ENCODE results near the gene FAM234B.
"Not testable (repeated sequence)": the region's sequence is repeated elsewhere in the genome, so short reads cannot be mapped to it uniquely, and the experiment has no call there.

FAM234B gene

DNA sequence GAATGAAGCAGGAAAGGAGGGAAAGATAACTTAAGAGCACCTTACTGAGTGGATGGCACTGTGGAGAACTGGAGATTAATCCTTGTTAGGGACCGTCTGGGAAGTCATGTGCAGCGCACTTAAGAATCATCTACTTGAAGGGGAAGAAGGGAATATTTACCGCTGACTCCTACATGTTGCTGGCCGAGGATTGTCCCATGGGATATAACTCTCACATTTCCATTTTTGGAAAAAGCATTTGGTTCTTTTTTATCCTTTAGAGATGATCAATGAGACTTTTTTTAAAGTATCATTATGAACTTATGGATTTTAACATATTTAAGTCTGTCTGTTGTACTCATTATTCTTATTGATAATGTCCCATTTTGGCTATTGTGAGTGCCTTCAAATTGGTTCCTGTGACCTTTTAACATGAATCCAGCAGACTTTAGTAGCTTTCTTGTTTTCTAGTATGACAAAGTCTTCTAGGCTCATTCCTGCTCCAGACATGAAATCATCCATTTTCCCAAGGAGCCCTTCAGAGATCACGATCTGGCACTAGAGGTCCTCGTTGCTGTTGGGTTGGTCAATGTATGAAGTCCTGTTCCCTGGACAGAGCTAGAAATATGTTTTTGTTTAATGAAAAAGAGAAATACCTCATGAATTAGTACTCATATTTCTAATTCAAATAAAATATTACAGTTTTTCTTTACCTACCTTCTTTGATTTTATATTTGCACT is 20.2 kb upstream of the FAM234B start:
- DNase-seq, result no peak

DNA sequence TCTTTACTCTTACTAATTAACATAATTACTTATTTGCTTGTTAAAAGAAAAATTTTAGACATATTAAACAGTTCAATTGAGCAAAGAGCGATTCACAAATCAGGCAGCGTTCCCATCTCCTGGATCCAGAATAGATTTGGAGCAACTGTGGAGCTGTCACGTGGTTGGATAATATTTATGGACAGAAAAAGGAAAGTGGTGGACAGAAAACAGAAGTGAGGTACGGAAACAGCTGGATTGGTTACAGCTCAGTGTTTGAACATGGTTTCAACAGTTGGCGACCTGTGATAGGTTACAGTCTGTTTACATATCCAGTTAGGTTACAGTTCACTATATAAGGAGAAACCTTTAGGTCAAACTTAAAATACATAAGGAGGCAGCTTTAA is 19.7 kb upstream of the FAM234B start:
- no peak for DNase-seq

DNA sequence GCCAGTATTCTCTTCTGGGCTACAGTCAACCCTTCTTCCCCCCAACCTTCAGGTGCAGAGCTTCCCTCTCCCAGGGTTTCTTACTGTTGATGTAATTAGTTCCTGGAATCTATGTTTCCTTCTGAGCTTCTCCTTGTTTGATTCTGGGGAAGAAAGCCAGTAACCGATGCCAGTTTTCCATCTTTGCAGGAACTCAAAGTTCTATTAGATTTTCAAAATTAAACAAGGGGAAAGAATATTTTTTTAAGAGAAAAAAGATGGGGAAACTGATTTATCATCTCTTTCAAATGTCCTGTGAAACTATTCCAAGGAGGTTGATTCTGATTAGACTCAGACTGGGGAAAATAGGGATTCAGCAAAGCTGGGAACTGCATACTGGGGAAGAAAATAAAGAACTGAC is 17.9 kb upstream of the FAM234B start:
- DNase-seq, result no peak

DNA sequence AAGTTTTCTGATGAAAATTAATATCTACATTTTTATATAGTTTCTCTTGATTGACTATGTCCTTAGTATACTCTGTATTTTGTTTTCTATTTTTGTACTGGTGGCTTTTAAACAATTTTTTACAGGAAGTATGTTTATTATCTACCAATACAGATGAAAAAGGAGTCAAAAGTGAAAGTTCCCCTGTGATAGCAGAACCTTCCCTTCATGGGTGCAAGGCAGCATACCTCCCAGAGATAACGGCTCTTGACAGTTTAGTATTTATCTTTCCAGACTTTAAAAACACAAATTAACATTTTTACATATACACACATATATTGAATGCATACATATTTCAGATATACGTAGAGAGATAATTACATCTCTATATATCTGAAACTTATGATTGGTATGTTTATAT is 17.1 kb upstream of the FAM234B start:
- no peak for DNase-seq

DNA sequence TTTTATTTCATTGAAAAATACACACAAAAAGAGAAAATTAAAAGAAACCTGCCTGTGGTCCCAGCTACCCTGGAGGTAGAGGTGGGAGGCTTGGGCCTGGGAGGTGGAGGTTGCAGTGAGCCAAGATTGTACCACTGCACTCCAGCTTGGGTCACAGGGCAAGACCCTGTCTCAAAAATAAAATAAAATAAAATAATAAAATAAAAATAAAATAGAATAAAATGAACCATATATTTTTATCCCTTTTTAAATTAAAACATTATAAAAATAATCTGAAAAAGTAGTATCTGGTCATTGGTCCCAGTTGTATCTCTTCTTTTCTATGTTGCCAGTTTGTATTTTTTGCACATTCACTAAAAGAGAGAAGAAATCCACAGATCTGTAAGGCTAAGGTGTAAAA is 16.7 kb upstream of the FAM234B start:
- DNase-seq, result no peak

DNA sequence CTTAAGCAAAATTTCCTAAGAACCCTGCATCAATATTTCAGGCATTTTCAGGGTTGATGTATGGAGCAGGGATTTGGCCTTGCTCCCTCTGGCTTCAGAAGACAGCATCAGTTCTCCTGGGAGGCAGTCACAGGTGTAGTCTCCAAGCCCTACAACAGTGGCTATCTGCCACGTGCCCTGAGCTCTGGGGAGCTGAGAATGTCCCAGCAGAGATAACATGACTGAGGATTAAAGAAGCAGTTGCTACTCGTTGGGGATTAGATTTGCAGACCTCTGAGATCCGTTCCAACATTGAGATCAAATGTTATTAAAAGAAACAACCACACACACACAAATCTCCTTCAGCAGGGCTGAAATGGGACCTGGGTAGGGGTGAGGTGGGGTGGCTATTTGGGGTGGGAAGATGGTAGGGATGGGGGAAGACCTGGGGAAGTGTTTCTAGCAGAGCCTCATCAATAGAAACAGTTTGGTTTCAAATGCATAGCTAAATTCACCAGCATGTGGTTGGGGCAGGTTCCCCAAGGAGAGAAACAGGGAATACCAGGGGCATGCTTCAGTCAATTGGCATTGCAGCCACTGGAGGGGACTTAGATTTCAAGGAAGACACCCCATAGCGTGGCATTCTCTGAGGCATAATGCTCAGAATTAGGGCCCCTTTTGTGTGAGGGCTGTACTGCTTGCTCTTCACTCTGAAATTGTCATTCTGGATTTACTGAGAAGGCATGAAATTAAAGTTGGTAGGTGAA is 15.2 kb upstream of the FAM234B start:
- DNase-seq, result no peak

DNA sequence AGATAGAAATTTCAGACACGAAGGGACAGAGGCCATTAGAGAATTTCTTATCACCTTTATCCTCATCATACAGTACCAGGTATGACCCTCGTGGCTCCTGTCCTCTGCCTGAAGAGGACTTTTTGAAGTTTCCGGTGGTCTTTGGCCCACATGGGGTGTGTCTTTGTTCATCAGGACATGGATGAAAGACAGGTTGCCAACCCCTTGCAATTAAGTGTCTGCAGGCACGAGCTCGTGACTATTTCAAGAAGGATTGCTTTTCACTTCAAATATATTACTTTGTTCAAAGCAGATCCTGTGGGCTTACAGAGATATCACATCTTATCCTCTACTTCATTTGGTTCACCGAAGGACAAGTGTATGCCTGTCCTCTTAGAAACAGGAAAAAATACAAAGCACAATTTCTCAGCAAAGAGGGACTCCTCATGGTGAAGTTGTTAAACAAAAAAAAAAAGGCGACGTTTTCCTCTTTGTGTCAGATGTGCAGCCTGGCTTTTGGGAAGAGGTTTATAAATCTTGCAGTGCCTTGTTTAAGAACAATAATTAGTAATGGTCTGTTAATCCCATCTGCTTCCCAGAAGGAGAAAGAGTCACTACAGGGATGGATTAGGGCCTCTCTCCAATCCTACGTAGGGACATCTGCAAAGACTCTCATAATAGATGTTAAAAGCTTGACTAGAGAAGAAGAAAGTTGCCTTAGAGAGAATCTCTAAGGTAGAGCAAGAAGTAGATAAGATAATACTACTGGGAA is 13.5 kb upstream of the FAM234B start:
- DNase-seq, result no peak

DNA sequence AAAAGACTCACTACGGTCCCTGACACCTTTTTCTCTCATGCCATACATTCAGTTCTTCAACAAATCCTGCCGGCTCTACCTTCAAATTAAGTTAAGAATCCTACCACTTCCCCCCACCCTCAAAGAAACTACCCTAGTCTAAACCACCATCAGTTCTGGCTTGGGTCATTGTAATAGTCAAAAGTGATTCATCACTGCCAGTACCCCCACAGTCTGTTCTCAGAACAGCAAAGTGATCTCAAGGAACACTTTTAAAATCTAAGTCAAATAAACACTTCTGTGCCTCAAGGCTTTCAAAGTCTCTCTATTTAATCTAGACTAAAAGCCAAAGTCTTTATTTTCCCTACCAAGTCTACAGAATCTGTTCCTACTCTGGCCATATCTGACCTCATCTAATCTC is 12.0 kb upstream of the FAM234B start:
- DNase-seq, result no peak

DNA sequence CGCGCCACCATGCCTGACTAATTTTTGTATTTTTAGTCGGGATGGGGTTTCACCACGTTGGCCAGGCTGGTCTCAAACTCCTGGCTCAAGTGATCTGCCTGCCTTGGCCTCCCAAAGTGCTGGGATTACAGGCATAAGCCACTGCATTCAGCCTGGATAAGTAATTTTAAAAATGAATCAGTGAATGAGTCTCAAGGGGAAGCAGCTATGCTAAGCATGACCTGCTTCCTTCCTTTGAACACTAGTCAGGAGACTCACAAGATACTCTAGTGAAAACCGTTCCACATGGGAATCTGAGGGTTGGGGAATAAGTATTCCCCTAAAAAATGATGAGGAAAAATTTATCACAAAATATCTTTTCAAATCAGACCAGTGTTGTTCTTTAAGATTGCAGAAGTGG is 10.7 kb upstream of the FAM234B start:
- DNase-seq, result no peak

DNA sequence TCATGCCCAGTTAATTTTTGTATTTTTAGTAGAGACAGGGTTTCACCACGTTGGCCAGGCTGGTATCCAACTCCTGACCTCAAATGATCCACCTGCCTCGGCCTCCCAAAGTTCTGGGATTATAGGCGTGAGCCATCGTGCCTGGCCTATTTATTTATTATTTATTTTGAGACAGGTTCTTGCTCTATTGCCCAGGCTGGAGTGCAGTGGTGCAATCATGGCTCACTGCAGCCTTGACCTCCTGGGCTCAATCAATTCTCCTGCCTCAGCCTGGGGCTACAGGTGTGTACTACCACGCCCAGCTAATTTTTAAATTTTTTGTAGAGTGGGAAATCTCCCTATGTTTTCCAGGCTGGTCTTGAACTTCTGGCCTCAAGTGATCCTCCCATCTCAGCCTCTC is 8.8 kb upstream of the FAM234B start:
- DNase-seq, result not testable (repeated sequence)

DNA sequence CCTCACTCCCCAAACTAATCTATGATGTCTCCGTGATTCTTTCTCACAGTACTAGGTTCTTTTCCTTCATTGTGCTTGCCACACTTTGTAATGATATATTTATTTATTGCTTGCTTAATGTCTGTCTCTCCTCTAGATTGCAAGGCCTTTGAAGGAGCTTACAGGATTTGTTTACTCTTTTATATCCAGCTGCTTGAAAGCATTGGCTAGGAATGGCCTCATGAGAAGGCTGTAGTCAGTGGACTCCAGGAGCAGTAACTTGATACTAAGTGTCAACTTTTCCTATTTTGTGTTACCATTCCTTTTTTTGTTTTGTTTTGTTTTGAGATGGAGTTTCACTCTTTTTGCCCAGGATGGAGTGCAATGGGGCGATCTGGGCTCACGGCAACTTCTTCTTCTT is 7.3 kb upstream of the FAM234B start:
- no peak for DNase-seq

DNA sequence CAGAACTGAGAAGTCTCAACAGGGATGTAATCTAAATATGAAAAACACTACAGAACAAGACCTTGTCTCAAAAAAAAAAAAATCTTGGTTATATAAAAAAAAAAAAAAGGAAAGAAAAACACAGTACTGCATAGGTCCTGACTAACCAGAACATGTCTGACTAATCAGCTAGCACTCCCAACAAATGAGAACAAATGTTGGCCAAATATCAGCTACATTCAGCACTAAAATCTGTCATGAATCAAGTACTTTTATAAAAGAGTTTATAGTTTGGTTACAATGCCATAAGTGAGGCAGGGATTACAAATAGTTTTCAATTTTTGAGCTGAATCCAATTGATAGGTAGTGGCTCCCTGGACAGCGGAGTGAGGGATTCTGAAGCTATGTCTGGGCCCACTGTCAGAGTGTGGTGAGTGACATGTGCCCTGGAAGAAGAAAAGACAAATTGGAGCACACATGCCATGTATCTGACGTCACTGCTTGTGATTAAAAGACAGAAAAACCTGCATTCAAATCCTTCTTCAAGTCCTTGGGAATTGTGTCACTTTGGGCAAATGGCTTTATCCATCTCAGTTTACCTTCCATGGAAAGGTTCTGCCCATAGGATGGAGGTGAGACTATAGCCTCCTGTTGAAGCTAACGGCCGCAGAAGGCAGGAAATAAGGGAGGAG is 5.6 kb upstream of the FAM234B start:
- no peak for DNase-seq

DNA sequence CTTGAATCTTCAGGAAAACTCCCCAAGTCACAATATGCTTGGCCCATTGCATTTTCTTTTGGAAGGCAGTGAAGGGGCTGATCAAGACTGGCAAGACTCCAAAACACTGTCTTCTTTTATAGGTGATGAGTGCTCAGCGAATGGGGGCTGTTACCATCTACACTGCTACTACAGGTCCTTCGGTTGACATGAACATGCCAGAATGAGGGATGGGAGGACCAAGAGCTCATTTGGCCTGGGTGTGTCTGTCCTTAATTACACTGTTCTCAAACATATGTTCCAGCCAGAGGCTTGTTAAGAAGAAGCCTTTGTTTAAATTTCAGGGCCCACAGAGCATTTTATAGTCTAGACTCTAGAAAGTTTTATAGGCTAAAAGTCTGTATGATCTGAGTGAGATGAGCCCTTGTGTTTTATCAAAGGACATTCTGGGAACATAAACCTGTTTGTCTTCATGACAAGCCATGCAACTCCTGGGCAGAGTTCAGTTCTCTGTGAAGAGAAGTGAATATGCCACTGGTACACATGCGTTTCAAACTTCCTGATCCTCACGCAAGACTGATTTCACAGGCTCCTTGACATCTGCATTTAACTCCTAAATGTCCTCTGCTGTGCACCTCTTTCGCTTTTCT is 4.7 kb upstream of the FAM234B start:
- no peak for DNase-seq

DNA sequence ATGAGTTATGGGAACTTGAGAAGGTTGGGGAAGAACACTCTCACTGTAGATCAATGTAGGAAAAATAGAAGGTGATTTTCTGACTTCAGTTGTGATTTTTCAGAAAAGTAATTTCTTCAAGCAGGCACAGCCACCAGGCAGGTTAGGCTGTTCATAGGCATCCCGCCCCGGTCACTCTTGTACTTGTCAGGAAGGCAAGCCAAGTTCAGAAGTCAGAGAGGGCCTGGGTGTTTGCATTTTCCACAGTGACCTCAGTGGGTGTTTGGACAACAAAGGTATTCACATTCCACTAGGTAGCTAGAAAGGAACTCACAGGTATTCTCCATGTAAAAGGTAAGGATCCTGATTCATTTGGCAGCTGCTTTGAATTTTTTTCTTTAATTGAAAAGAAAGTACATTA is 3.0 kb upstream of the FAM234B start:
- no peak for DNase-seq

DNA sequence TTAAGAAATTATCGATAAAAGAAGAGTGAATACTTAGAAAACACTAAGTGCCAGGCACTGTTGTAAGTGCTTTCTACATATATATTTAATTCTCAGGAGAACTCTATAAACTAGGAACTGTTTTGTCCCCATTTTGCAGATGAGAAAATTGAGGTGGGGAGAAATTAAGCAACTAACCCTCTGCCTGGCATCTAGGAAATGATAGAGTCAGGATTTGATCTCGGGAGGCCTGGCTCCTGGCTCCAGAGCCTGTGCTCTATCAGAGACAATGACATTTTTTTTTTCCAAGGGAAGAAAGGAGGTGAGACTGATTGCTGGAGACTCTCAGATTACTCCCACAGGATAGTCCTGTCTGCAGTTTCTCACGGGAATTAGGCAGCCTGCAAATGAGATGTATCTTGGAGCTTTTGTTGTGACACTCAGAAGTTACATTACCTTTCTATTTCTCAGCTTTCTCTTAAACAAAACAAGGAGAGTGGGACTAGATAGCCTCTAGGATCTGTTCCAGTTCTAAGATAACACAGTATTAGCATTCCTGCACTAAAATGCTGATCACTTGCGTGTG is 1.4 kb upstream of the FAM234B start:
- DNase-seq, result no peak

DNA sequence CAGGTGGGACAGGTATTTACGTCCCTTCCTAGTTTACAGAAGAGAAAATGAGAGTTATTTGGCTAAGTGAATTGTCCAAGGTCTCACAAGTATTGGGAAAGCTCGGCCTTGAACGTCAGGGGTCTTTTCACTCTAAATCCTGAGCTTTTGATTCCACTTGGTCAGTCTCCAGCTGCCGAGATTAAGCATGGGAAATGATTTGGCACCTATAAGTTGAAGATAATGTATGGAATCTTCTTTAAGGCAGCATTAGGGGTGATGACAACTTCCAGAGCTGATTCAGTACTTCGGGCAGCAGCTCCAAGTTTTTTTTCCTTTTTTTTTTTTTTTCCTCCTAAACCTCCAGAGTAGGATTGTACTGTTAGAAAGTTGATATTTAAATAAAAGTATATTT is 722 bp downstream of the FAM234B start:
- DNase-seq, result no peak

DNA sequence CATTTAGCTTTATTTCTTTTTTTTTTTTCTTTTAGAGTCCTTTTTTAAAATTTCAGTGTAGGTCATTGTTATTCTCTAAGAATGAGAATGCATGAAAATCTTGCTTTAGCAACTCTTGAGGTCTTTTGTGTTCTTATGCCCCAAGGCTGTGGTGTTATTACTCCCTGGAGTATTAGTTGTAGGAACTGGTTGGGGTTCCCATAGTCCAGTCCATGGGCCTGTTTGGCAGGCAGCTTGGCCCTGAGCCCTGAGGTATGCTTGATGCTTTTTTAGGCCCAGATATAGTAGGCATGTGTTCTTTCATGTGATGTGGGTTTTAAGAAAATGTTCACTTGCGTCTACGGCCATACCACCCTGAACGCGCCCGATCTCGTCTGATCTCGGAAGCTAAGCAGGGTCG is 1.6 kb downstream of the FAM234B start:
- no peak for DNase-seq

DNA sequence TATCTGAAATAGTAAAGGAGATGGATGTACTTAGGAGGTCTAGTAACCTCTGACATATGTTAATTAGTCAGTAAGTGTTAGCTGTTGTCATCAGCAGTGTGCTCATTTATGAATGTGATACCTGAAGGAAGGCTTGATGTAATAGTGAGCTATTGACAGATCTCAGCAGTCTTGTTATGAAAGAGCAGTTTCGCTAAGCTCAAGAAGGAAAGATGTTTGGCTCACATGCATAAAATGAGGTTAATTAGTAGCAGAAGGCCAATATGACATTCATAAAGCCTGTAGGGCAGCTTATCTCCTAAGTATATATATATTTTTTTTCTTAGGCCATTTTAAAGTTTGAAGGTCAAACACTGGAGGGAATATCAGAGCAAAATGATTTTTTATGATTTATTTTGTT is 2.8 kb downstream of the FAM234B start:
- DNase-seq, result no peak

DNA sequence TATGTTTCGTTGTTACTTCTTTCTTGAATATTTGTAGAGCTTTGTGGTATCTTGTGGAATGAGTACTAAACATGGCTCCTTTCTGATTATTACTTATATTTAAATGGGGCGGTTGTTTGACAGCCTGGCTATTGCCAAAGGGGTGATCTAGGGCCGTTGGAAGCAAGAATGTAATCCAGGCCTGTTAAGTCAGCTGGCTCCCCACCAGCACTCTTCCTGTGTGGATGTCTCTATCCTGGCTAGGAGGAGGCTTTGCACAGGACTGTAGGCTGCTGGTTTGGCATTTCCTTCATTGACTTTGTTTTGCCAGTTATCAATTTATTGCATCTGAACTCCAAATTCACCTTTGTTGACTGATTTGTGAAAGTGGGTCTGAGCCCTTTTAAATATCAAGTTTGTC is 5.6 kb downstream of the FAM234B start:
- no peak for DNase-seq

DNA sequence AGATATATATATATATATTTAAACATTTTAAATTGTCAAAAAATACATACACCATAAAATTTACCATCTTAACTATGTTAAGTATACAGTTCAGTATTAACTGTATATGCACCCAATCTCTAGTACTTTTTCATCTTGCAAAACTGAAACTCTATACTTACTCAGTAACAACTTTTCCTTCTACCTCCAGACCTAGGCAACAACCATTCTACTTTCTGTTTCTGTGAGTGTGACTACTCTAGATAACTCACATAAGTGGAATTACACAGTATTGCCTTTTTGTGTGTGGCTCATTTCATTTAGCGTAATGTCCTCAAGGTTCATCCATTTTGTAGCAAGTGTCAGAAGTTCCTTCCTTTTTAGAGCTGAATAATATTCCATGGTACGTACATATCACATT is 8.2 kb downstream of the FAM234B start:
- no peak for DNase-seq

DNA sequence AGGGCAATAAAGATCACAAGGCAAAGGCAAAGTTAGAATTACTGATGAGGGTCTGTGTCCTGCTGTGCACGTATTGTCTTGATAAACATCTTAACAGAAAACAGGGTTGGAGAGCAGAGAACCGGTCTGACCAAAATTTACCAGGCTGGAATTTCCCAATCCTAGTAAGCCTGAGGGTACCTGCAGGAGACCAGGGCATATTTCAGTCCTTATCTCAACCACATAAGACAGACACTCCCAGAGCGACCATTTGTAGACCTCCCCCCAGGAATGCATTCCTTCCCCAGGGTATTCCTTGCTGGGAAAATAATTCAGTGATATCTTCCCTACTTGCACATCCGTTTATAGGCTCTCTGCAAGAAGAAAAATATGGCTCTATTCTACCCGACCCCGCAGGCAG is 9.4 kb downstream of the FAM234B start:
- not testable (repeated sequence) for DNase-seq

DNA sequence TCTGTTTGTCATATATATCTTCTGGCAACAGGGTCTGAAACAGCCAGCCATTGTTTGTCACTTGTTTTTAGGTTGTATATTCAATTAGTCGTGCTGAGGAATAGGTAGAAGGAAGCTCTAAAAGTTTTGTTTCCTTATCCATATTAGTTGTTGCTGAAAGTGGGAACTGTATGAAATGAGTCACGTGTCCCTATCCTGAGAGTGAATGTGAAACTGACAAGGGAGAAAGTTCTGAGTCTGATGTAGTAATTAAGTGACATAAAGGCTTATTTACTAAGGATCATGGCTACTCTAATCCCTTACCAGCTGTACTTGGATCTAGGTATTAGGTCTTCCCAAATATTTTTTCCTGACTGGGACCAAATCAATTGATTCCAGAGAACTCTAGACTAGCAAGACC is 16.4 kb downstream of the FAM234B start:
- DNase-seq, result no peak

DNA sequence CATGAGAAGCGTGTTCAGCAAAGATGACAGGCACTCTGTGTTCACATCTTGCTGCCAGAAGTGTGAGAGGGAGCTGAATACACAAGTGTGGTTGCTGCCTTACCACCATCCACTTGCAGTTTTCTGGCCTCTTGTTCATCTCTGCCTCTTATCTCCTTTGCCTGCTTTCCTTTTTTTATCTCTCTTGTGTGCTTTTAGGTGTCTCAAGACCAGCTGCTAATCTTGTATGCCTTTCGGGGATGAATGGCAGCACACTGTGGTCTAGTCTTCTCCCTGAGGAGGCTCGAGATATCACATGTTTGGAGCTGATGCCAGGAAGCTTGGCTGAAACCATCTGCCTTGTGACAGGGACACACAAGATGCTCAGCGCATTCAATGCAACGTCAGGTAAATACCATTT is 17.2 kb downstream of the FAM234B start:
- DNase-seq, result no peak
